Neural progenitor cell (in vitro differentiated cells): ENCODE results near the gene TRAPPC3. TPM values are rescaled to one million over a fixed set of nuclear protein-coding genes. Genes with fewer than 3 reads are reported as not detected.

ENCODE experiments used
- DNase-seq: peaks from one replicate; pipeline ENCODE4 v3.0.0-alpha.2; 2016; ENCODE audit warnings: low spot score
- H2AFZ ChIP-seq: fragments of 200-600 bp; sonication (generic); replicated peaks from 2 replicates; pipeline ENCODE4 v1.6.1; 2016; ENCODE audit warnings: antibody characterized with exemption
- H3F3A ChIP-seq: fragments of 200-600 bp; sonication (generic); 2 replicates; pipeline ENCODE4 v1.6.1; 2016; ENCODE audit warnings: antibody characterized with exemption, low read depth
- H3K27ac ChIP-seq: fragments of 200-600 bp; sonication (generic); 2 replicates; pipeline ENCODE4 v1.5.1; 2016; ENCODE audit warnings: mild to moderate bottlenecking
- H3K27me3 ChIP-seq: fragments of 200-600 bp; sonication (generic); 2 replicates; pipeline ENCODE4 v1.6.1; 2016; ENCODE audit warnings: mild to moderate bottlenecking, moderate library complexity
- H3K36me3 ChIP-seq: fragments of 200-600 bp; sonication (generic); 2 replicates; pipeline ENCODE4 v1.5.1; 2016
- H3K4me1 ChIP-seq: fragments of 200-600 bp; sonication (generic); 2 replicates; pipeline ENCODE4 v1.6.1; 2016; ENCODE audit warnings: mixed run types
- H3K4me2 ChIP-seq: fragments of 200-600 bp; sonication (generic); 2 replicates; pipeline ENCODE4 v1.6.1; 2016
- H3K4me3 ChIP-seq: fragments of 200-600 bp; sonication (generic); 2 replicates; pipeline ENCODE4 v1.5.1; 2016
- H3K79me2 ChIP-seq: fragments of 200-600 bp; sonication (generic); 2 replicates; pipeline ENCODE4 v1.6.1; 2016; ENCODE audit warnings: low read depth
- H3K9ac ChIP-seq: fragments of 200-600 bp; sonication (generic); 2 replicates; pipeline ENCODE4 v1.6.1; 2016
- H3K9me3 ChIP-seq: fragments of 200-600 bp; sonication (generic); 2 replicates; pipeline ENCODE4 v1.5.1; 2016; ENCODE audit warnings: low read depth
- H4K20me1 ChIP-seq: fragments of 200-600 bp; sonication (generic); 2 replicates; pipeline ENCODE4 v1.6.1; 2016; ENCODE audit warnings: low read depth
- H3K27ac Mint-ChIP-seq: 3 replicates; pipeline ENCODE4 v1.8.0; 2021; ENCODE audit warnings: mixed read lengths
- H3K27me3 Mint-ChIP-seq: 2 replicates; pipeline ENCODE4 v1.8.0; 2022; ENCODE audit warnings: low read depth, mild to moderate bottlenecking, inconsistent platforms, moderate library complexity, mixed read lengths; ENCODE audit not compliant: insufficient read depth
- H3K36me3 Mint-ChIP-seq: 3 replicates; pipeline ENCODE4 v1.8.0; 2021; ENCODE audit warnings: mixed read lengths
- H3K4me1 Mint-ChIP-seq: 3 replicates; pipeline ENCODE4 v1.8.0; 2021; ENCODE audit warnings: mixed read lengths
- H3K4me3 Mint-ChIP-seq: 3 replicates; pipeline ENCODE4 v1.8.0; 2021; ENCODE audit warnings: mild to moderate bottlenecking, moderate library complexity, mixed read lengths
- H3K9me3 Mint-ChIP-seq: 3 replicates; pipeline ENCODE4 v1.8.0; 2020; ENCODE audit warnings: mixed read lengths
- EZH2 ChIP-seq: fragments of 200-600 bp; sonication (generic); IDR thresholded peaks from 2 replicates; pipeline ENCODE4 v1.6.1; 2017; ENCODE audit warnings: antibody characterized with exemption, mild to moderate bottlenecking, moderate library complexity
- EZH2phosphoT487 ChIP-seq: fragments of 200-600 bp; sonication (generic); IDR thresholded peaks from 2 replicates; pipeline ENCODE4 v1.6.1; 2017; ENCODE audit warnings: antibody characterized with exemption
- total RNA-seq: library from RNA; depleted of rRNA; stranded (reverse); fragments of >200 nt; gene quantifications from 2 replicates; pipeline ENCODE4 v1.2.3, GENCODE V29; 2015; ENCODE audit warnings: low replicate concordance
- TF ChIP-seq, protein P1 (sequence below): fragments of 200-600 bp; sonication (generic); IDR thresholded peaks from 2 replicates; pipeline ENCODE4 v1.5.1; 2017; ENCODE audit warnings: antibody characterized with exemption, mild to moderate bottlenecking

The TRAPPC3 gene
- total RNA-seq, 1 donor from 2014 or later: 44.9 TPM

DNA sequence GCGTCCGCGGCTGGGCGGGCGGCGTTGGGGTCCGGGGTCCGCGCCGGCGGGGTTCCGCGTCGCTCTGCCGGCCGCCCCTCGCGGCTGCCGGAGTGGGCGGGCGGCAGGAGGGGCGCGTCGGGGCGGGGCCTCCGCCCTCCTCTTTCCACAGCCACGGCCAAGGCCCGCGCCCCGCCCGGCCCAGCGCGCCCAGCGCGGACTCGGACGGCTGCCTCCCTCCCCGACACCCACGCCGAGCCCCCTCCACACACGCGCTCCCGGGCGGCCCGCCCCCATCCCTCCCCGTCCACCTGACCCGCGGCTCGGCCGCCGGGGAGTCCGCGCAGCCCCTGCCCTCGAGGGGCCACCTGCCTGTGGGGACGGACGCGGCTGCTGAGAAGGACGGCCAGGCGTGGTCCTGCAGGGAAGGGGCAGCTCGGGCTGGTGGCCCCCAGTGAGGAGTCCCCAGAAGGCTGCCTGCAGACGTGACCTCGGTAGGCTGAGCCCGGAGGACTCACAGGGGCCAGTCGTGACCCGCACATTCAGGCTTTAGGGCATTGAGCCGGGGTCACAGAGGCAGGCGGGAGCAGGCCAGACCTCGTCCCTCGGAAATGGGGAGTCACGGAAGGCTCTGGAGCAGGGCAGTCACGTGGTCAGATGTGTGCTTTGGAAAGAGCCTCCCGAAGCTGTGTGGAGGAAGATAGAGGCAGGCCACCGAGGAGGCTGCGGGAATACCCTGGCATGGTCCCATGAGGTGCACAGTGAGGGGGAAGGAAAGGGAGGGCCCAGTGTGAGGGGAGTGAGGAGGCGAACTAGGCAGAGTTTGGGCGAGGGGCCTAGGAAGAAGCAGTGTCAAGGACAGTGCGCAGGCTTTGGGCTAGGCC is 23.9 kb downstream of the TRAPPC3 start, which contains the start of gene COL8A2:
Gene COL8A2, minus strand, starts transcription at position 94 of the 863 bp plus-strand sequence. CDS start 24,980 bp downstream, outside the sequence.
- Histone ChIP-seq H3K27ac (no peak within 1 kb of the TSS), H3K27me3 (peaks cover 57% of the 10 kb centered on the region), H3K36me3 (no peaks in the 10 kb centered on the region), H4K20me1 (peaks cover 14% of the 10 kb centered on the region), H3K4me2 (peak within 1 kb of the TSS; percentile 77), H3K4me3 (peak within 1 kb of the TSS; percentile 50), H3K9ac (no peak within 1 kb of the TSS), H3F3A (no peaks in the 10 kb centered on the region), H2AFZ (peak within 1 kb of the TSS; percentile 28), H3K4me1 (peaks cover 3% of the 10 kb centered on the region), H3K9me3 (no peaks in the 10 kb centered on the region), H3K79me2 (no peaks in the 10 kb centered on the region)
- H3K4me1 Mint-ChIP-seq: peaks cover 27% of the 10 kb centered on the region
- peaks cover 2% of the 10 kb centered on the region for H3K36me3 Mint-ChIP-seq
- peak within 1 kb of the TSS; percentile 81 for H3K4me3 Mint-ChIP-seq
- H3K27ac Mint-ChIP-seq: no peak within 1 kb of the TSS
- peaks cover 40% of the 10 kb centered on the region for H3K27me3 Mint-ChIP-seq
- TF ChIP-seq EZH2: peak; percentile 89
- TF ChIP-seq EZH2phosphoT487: peak; percentile 65
- TF ChIP-seq, protein P1, sequence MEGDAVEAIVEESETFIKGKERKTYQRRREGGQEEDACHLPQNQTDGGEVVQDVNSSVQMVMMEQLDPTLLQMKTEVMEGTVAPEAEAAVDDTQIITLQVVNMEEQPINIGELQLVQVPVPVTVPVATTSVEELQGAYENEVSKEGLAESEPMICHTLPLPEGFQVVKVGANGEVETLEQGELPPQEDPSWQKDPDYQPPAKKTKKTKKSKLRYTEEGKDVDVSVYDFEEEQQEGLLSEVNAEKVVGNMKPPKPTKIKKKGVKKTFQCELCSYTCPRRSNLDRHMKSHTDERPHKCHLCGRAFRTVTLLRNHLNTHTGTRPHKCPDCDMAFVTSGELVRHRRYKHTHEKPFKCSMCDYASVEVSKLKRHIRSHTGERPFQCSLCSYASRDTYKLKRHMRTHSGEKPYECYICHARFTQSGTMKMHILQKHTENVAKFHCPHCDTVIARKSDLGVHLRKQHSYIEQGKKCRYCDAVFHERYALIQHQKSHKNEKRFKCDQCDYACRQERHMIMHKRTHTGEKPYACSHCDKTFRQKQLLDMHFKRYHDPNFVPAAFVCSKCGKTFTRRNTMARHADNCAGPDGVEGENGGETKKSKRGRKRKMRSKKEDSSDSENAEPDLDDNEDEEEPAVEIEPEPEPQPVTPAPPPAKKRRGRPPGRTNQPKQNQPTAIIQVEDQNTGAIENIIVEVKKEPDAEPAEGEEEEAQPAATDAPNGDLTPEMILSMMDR: no peak
- peaks cover 2% of the 10 kb centered on the region for H3K9me3 Mint-ChIP-seq
- peak; percentile 47 for DNase-seq

- no peak overlapping the region for H3K27ac Mint-ChIP-seq
- Histone ChIP-seq H4K20me1 (peaks cover 14% of the 10 kb centered on the region), H3K4me1 (peaks cover 3% of the 10 kb centered on the region), H3K27me3 (peaks cover 57% of the 10 kb centered on the region), H3K79me2 (no peaks in the 10 kb centered on the region), H3F3A (no peaks in the 10 kb centered on the region), H3K9ac (no peak overlapping the region), H3K36me3 (no peaks in the 10 kb centered on the region), H3K27ac (no peak overlapping the region), H3K4me2 (peak overlapping the region; percentile 66), H3K9me3 (no peaks in the 10 kb centered on the region), H2AFZ (no peak overlapping the region), H3K4me3 (peak overlapping the region; percentile 32)
- DNase-seq: no peak
- H3K36me3 Mint-ChIP-seq: peaks cover 2% of the 10 kb centered on the region
- H3K4me3 Mint-ChIP-seq: peak overlapping the region; percentile 81
- peak; percentile 74 for TF ChIP-seq EZH2phosphoT487
- TF ChIP-seq, protein P1: no peak
- peak; percentile 81 for TF ChIP-seq EZH2
- H3K4me1 Mint-ChIP-seq: peaks cover 32% of the 10 kb centered on the region
- H3K9me3 Mint-ChIP-seq: peaks cover 2% of the 10 kb centered on the region
- H3K27me3 Mint-ChIP-seq: peaks cover 40% of the 10 kb centered on the region
Observed at GRCh38 chr1:36124404-36125128, 24.7 kb downstream of the TRAPPC3 start.

DNA sequence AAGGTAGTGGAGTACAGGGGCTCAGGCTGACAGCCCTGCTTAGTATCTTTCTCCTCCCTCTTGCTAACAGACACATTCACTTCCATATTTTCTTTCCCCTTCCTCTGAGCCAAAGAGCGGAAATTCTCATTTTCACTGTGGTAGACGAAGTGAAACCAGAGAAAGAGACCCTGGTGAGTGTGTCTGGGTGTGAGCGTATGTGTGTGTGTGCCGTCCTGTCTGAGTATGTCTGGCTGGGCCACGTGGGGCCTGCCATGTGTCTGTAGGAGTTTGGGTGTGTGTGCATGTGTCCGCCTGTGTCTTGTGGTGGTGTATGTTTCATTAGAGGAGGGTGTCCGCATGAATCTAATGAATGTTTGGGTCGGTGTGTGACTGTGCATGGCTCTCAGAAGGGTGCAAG is 25.9 kb downstream of the TRAPPC3 start:
- H3K9ac ChIP-seq: no peak overlapping the region

More for the DNA sequence above, 25.9 kb downstream of the TRAPPC3 start:
- no peak overlapping the region for H3K27ac Mint-ChIP-seq
- Histone ChIP-seq H2AFZ (no peak overlapping the region), H3K4me1 (peaks cover 3% of the 10 kb centered on the region), H3K9me3 (no peaks in the 10 kb centered on the region), H3K4me3 (no peak overlapping the region), H3F3A (no peaks in the 10 kb centered on the region), H3K36me3 (no peaks in the 10 kb centered on the region), H3K79me2 (no peaks in the 10 kb centered on the region), H4K20me1 (peaks cover 14% of the 10 kb centered on the region), H3K27ac (no peak overlapping the region), H3K4me2 (no peak overlapping the region), H3K27me3 (peaks cover 57% of the 10 kb centered on the region)
- TF ChIP-seq EZH2 (no peak), EZH2phosphoT487 (no peak)
- no peak overlapping the region for H3K4me3 Mint-ChIP-seq
- H3K4me1 Mint-ChIP-seq: peaks cover 41% of the 10 kb centered on the region
- H3K27me3 Mint-ChIP-seq: peaks cover 42% of the 10 kb centered on the region
- no peak for DNase-seq
- H3K36me3 Mint-ChIP-seq: peaks cover 2% of the 10 kb centered on the region
- peaks cover 2% of the 10 kb centered on the region for H3K9me3 Mint-ChIP-seq
